ENCODE results near the gene CNGB1. TPM values are rescaled to one million over a fixed set of nuclear protein-coding genes. Genes with fewer than 3 reads are reported as not detected.
A peak's percentile ranks its signal among the peaks of the same experiment; 100 is the strongest.
"Not testable (repeated sequence)": the region's sequence is repeated elsewhere in the genome, so short reads cannot be mapped to it uniquely, and the experiment has no call there.

CNGB1 gene
- total RNA-seq, 1 donor from 2014 or later: not detected

- Histone ChIP-seq H3K27ac (no peak overlapping the region), H3K27me3 (no peaks in the 10 kb centered on the region), H3K4me1 (peaks cover 16% of the 10 kb centered on the region), H3K9me3 (ENCODE audit: low read depth) (no peaks in the 10 kb centered on the region), H3K79me2 (ENCODE audit: low read depth) (no peaks in the 10 kb centered on the region), H3K4me2 (peak overlapping the region; percentile 5), H3K36me3 (no peaks in the 10 kb centered on the region), H3K4me3 (no peak overlapping the region), H3K9ac (no peak overlapping the region), H3F3A (ENCODE audit: low read depth) (no peaks in the 10 kb centered on the region), H2AFZ (replicated peaks) (no peak overlapping the region), H4K20me1 (ENCODE audit: low read depth) (no peaks in the 10 kb centered on the region)
- Mint-ChIP-seq H3K36me3 (no peaks in the 10 kb centered on the region), H3K9me3 (no peaks in the 10 kb centered on the region), H3K27me3 (ENCODE audit: insufficient read depth, low read depth) (peaks cover 13% of the 10 kb centered on the region), H3K4me1 (peaks cover 38% of the 10 kb centered on the region), H3K27ac (peak overlapping the region; percentile 27), H3K4me3 (no peak overlapping the region)
- TF ChIP-seq CTCF (IDR thresholded peaks at IDR 0.05) (no peak), EZH2phosphoT487 (IDR thresholded peaks at IDR 0.05) (no peak)
- no peak for DNase-seq (ENCODE audit: low spot score)
Observed at GRCh38 chr16:57837305-57838125, 133.4 kb downstream of the CNGB1 start.

- H3K36me3 Mint-ChIP-seq; H3K79me2 ChIP-seq (ENCODE audit: low read depth); H3K4me3 Mint-ChIP-seq; H3K9ac ChIP-seq; H3K27ac Mint-ChIP-seq; H4K20me1 ChIP-seq (ENCODE audit: low read depth); H3K27ac ChIP-seq; H3K4me2 ChIP-seq; H2AFZ ChIP-seq (replicated peaks); H3K27me3 ChIP-seq; H3F3A ChIP-seq (ENCODE audit: low read depth); DNase-seq (ENCODE audit: low spot score); H3K4me3 ChIP-seq; H3K9me3 ChIP-seq (ENCODE audit: low read depth); H3K36me3 ChIP-seq; H3K9me3 Mint-ChIP-seq: not testable (repeated sequence)
- H3K4me1 Mint-ChIP-seq: peaks cover 29% of the 10 kb centered on the region
- H3K27me3 Mint-ChIP-seq (ENCODE audit: insufficient read depth, low read depth): peaks cover 11% of the 10 kb centered on the region
- peaks cover 16% of the 10 kb centered on the region for H3K4me1 ChIP-seq
Observed at GRCh38 chr16:57835439-57835838, 135.5 kb downstream of the CNGB1 start.

- Mint-ChIP-seq H3K27me3 (ENCODE audit: insufficient read depth, low read depth) (peaks cover 11% of the 10 kb centered on the region), H3K4me3 (no peak overlapping the region), H3K9me3 (no peaks in the 10 kb centered on the region), H3K36me3 (no peaks in the 10 kb centered on the region), H3K27ac (peak overlapping the region; percentile 0), H3K4me1 (peaks cover 29% of the 10 kb centered on the region)
- H3K36me3 ChIP-seq: no peaks in the 10 kb centered on the region
- no peaks in the 10 kb centered on the region for H3K27me3 ChIP-seq
- no peak overlapping the region for H3K9ac ChIP-seq
- H3K4me3 ChIP-seq: no peak overlapping the region
- peaks cover 16% of the 10 kb centered on the region for H3K4me1 ChIP-seq
- TF ChIP-seq CTCF (IDR thresholded peaks at IDR 0.05): no peak
- no peak for TF ChIP-seq EZH2phosphoT487 (IDR thresholded peaks at IDR 0.05)
- no peak for TF ChIP-seq EZH2 (IDR thresholded peaks at IDR 0.05)
- peak; percentile 48 for DNase-seq (ENCODE audit: low spot score)
- H3K79me2 ChIP-seq (ENCODE audit: low read depth): no peaks in the 10 kb centered on the region
- no peaks in the 10 kb centered on the region for H4K20me1 ChIP-seq (ENCODE audit: low read depth)
- no peaks in the 10 kb centered on the region for H3K9me3 ChIP-seq (ENCODE audit: low read depth)
- no peak overlapping the region for H3K27ac ChIP-seq
- H3F3A ChIP-seq (ENCODE audit: low read depth): no peaks in the 10 kb centered on the region
- H3K4me2 ChIP-seq: peak overlapping the region; percentile 23
- peak overlapping the region; percentile 97 for H2AFZ ChIP-seq (replicated peaks)
Observed at GRCh38 chr16:57834936-57835335, 136.0 kb downstream of the CNGB1 start.

Other genes with a start within 250 kb of the CNGB1 start
- gene KATNB1, start 235.4 kb downstream of the CNGB1 start, total RNA-seq (ENCODE audit: low replicate concordance): 33.5 and 48.2 TPM in 2 replicates
- gene KIFC3, start 168.6 kb downstream of the CNGB1 start, total RNA-seq (ENCODE audit: low replicate concordance): 0.28 and 1.6 TPM in 2 replicates
- 1.4 and 5.5 TPM in 2 replicates for gene ZNF319, start 29.5 kb upstream of the CNGB1 start, total RNA-seq (ENCODE audit: low replicate concordance)
- gene USB1, start 30.3 kb upstream of the CNGB1 start, total RNA-seq (ENCODE audit: low replicate concordance): 14.9 and 24.5 TPM in 2 replicates
- 7.2 and 26.0 TPM in 2 replicates for gene MMP15, start 54.6 kb upstream of the CNGB1 start, total RNA-seq (ENCODE audit: low replicate concordance)
- 93.6 and 93.8 TPM in 2 replicates for gene CFAP20, start 158.3 kb upstream of the CNGB1 start, total RNA-seq (ENCODE audit: low replicate concordance)
- gene CSNK2A2, start 227.0 kb upstream of the CNGB1 start, total RNA-seq (ENCODE audit: low replicate concordance): 69.7 and 81.6 TPM in 2 replicates